ENCODE results near the gene TRMO. TPM values are rescaled to one million over a fixed set of nuclear protein-coding genes. Genes with fewer than 3 reads are reported as not detected.

The TRMO gene
- total and polyA plus RNA-seq, 9 of the 15 experiments (the other 6 are each of a cell fraction or from before 2014, with no cell fraction given): 5.6 to 22.4 (median 16.2) TPM

DNA sequence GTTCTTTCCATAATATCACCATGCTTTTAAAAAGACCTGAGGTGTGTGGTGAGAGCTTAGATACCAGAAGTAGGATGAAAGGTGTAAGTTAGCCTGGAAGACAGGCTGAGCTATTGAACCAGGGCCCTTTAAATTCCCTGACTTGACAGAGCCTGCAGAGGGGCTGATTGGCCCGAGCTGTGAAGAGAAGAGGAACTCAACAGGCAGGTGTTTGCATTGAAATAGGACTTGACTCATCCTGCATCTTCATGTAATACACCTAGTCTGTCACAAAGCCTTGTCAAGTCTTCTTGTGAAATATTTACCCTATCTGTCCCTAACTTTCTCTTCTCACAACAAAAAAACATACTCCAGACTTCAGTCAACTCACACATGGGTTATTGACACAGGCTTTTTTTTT lies 44.2 kb upstream of the TRMO start:
- in situ Hi-C loops (cut with MboI) (no loop called here), intact Hi-C loops (cut with micrococcal nuclease) (no loop called here)
- Histone ChIP-seq H4K20me1 (replicated peaks; ENCODE audit: control insufficient read depth, insufficient read depth, low read length) (no peaks in the 10 kb centered on the region), H2AFZ (ENCODE audit: low read depth, low read length) (peak overlapping the region; percentile 65; the same call in 1 of the 2 replicates), H3K9ac (ENCODE audit: insufficient read depth in 1 of 2, low read depth in 2 of 2, low read length in 2 of 2) (no peak overlapping the region), H3K4me3 (no peak overlapping the region), H3K79me2 (ENCODE audit: control insufficient read depth, insufficient read depth, low read length) (peaks cover 9% of the 10 kb centered on the region; the same call in 1 of the 3 replicates), H3K27ac (ENCODE audit: extremely low read depth, low read depth, low read length) (no peak overlapping the region), H3K9me3 (replicated peaks; ENCODE audit: control insufficient read depth, insufficient read depth, low read depth, low read length) (no peaks in the 10 kb centered on the region), H3K27me3 (ENCODE audit: control insufficient read depth in 2 of 2, insufficient read depth in 2 of 2, low read length in 2 of 2) (no peaks in the 10 kb centered on the region), H3K4me2 (ENCODE audit: insufficient read depth, low read length) (no peak overlapping the region), H3K9me1 (ENCODE audit: control insufficient read depth, insufficient read depth, low read length) (no peaks in the 10 kb centered on the region), H3K4me1 (replicated peaks in 1 of 2; ENCODE audit: control insufficient read depth in 2 of 2, insufficient read depth in 2 of 2, low read length in 2 of 2) (peaks cover 16 to 39% of the 10 kb centered on the region in 2 experiments), H3K36me3 (ENCODE audit: control insufficient read depth, insufficient read depth, low read length) (no peaks in the 10 kb centered on the region)
- ChIA-PET CTCF (ENCODE audit: low intra/inter-chr PET ratio) (no interaction called here), POLR2A (interaction anchor here (0.8 to 8.3 kb wide), 3 partner anchors 14 to 881 kb away, joined by 4 to 84 read pairs (median 5); partner anchors contain the start of genes ANP32B and TRMO)
- WGBS (ENCODE audit: insufficient coverage, low coverage, missing lambda C conversion rate): 0% methylated on average over 1 of the region's 1 CpG
- peak; percentile 38; the same call in 1 of the 2 replicates for TF ChIP-seq SPI1 (IDR thresholded peaks at IDR 0.05; ENCODE audit: borderline replicate concordance, low read depth, low read length)
- TF ChIP-seq GTF2A2 (tag; IDR thresholded peaks at IDR 0.05): no peak
- TF ChIP-seq, protein P1, sequence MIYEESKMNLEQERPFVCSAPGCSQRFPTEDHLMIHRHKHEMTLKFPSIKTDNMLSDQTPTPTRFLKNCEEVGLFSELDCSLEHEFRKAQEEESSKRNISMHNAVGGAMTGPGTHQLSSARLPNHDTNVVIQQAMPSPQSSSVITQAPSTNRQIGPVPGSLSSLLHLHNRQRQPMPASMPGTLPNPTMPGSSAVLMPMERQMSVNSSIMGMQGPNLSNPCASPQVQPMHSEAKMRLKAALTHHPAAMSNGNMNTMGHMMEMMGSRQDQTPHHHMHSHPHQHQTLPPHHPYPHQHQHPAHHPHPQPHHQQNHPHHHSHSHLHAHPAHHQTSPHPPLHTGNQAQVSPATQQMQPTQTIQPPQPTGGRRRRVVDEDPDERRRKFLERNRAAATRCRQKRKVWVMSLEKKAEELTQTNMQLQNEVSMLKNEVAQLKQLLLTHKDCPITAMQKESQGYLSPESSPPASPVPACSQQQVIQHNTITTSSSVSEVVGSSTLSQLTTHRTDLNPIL (CRISPR knock-in tag; IDR thresholded peaks at IDR 0.05): no peak
- no peak for TF ChIP-seq RBM17 (IDR thresholded peaks at IDR 0.05; ENCODE audit: borderline replicate concordance, low read depth, low read length)
- no peak for TF ChIP-seq RAD21 (CRISPR knock-in tag; conservative IDR thresholded peaks at IDR 0.05 in 1 of 2, IDR thresholded peaks at IDR 0.05 in 1 of 2)
- no peak for TF ChIP-seq SRSF3 (IDR thresholded peaks at IDR 0.05; ENCODE audit: insufficient read depth, low read length)
- no peak for TF ChIP-seq FOXA1 (IDR thresholded peaks at IDR 0.05; ENCODE audit: borderline replicate concordance)
- ATAC-seq (peak; percentile 33), FAIRE-seq (no peak), DNase-seq (ENCODE audit: extremely low read depth in 1 of 4, low spot score in 3 of 4) (peak in 1 of 4 experiments; percentile 30)
- no TSS peak for BruUV-seq (replicated peaks)
